Effector CD8-positive, alpha-beta T cell (primary cell): ENCODE results near the gene CFAP65.

Experiments used
- DNase-seq: peaks from one replicate; lab custom pipeline; 2025; lab: John Stamatoyannopoulos, UW
- total RNA-seq, 4 experiments: gene quantifications; one replicate each; lab custom pipeline; 2026; lab: John Stamatoyannopoulos, UW

Gene CFAP65, protein sequence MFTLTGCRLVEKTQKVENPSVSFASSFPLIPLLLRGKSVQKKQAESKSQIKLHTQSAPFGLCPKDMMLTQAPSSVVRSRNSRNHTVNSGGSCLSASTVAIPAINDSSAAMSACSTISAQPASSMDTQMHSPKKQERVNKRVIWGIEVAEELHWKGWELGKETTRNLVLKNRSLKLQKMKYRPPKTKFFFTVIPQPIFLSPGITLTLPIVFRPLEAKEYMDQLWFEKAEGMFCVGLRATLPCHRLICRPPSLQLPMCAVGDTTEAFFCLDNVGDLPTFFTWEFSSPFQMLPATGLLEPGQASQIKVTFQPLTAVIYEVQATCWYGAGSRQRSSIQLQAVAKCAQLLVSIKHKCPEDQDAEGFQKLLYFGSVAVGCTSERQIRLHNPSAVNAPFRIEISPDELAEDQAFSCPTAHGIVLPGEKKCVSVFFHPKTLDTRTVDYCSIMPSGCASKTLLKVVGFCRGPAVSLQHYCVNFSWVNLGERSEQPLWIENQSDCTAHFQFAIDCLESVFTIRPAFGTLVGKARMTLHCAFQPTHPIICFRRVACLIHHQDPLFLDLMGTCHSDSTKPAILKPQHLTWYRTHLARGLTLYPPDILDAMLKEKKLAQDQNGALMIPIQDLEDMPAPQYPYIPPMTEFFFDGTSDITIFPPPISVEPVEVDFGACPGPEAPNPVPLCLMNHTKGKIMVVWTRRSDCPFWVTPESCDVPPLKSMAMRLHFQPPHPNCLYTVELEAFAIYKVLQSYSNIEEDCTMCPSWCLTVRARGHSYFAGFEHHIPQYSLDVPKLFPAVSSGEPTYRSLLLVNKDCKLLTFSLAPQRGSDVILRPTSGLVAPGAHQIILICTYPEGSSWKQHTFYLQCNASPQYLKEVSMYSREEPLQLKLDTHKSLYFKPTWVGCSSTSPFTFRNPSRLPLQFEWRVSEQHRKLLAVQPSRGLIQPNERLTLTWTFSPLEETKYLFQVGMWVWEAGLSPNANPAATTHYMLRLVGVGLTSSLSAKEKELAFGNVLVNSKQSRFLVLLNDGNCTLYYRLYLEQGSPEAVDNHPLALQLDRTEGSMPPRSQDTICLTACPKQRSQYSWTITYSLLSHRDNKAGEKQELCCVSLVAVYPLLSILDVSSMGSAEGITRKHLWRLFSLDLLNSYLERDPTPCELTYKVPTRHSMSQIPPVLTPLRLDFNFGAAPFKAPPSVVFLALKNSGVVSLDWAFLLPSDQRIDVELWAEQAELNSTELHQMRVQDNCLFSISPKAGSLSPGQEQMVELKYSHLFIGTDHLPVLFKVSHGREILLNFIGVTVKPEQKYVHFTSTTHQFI (N-terminal part only)
- total RNA-seq = 0 to 0.35 (median 0.06) reads per million in 4 experiments

GRCh38 chr2:219041252-219041651, at the start of gene CFAP65:
TSS of gene CFAP65 (minus strand) at chr2:219041516. CDS start at chr2:219039048, 2,468 bp downstream.
- no peak for DNase-seq

DNA sequence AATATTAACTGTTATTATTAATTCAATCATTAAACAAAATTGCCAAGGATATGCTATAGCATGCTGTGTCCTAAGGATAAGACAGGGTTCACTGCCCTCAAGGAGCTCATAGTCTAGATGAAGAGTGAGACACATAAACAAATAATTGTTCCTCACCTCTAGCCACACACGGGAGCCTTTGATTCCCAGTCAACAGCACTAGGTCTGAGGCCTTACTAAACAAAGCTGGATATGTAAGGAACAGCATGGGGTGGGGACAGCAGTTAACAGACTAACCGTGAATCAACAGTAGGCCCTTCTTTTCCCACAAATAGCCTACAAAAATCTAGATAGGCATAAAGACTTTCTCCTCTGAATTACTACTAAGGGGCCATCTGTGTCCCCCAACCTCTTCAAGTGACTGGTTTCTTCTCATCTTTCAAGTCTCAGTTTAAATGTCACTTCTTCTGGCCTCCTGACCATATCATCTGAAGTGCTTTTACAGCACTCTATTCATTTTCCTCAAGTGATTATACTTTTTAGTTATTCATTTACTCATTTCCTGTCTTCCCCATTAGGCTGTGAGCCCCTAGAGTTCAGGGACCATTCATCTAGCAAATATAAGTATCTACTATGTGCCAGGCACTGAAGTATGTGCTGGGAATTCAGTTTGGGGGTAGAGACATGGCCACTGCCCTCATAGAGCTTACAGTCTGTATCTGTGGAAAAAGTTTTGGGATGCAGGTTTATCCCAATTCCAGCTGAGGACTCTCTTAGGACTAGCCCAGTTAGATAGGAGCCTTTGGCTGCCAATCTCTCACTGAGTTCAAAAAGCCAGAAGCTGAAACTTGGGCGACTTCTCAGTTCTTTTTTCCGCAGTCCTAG, 49.4 kb upstream of the CFAP65 start:
- no peak for DNase-seq

DNA sequence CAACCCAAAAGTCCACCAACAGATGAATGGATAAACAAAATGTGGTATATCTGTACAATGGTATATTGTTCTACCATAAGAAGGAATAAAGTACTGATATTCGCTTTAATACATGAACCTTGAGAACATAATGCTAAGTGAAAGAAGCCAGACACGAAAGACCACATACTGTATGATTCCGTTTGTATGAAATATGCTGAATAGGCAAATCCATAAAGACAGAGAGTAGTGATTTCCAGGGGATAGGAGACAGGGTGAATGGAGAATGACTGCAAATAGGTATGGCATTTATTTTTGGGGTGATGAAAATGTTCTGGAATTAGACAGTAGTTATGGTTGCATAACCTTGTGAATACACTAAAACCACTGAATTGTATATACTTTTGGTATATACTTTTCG, 48.0 kb upstream of the CFAP65 start:
- no peak for DNase-seq

- DNase-seq = no peak
These were observed 46.5 kb upstream of the CFAP65 start for GRCh38 chr2:219087848-219088247.

- no peak for DNase-seq
These were observed 46.0 kb upstream of the CFAP65 start for GRCh38 chr2:219087361-219087760.

- no peak for DNase-seq
These were observed 44.9 kb upstream of the CFAP65 start for GRCh38 chr2:219086196-219086595.

DNA sequence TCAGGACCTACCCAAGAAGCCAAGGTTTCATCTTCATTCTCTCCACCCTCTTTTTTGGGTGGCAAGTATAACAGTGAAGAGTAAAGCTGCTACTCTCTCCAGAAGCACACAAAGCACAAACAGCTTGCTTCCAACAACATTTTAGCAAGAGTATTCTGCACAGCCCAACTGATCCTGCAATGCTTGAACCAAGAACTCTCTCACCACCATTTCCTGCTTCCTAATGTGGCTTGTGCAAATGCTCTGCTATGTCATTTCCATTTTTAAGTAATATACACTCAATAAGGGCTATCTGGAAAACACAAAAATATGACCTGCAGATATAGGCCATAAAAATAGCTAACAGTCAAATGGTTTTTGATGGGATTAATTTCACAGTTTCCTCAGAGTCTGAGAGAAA, 43.5 kb upstream of the CFAP65 start:
- DNase-seq = no peak

- DNase-seq = no peak
These were observed 41.1 kb upstream of the CFAP65 start for GRCh38 chr2:219082332-219082958.

- no peak for DNase-seq
These were observed 40.5 kb upstream of the CFAP65 start for GRCh38 chr2:219081701-219082331.

DNA sequence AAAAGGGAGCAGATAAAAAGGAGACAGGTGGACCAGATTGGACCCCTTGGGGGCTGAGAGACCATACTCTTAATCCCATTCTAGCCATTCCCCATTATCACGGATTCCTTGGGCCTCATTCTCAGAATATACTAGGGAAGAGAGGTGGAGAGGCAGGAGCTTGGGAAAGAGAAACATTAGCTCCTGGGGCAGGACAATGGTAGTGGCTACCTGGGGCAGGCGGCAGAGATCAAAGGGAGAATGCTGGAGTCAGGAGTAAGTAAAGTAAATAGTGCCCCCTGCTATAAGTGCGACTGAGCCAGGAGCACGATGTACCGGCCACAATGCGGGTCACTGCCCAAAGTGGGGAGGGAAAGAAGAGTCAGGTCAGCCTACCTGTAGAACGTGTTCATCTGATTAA, 39.8 kb upstream of the CFAP65 start:
- no peak for DNase-seq

GRCh38 chr2:219079417-219079816, 38.1 kb upstream of the CFAP65 start:
- DNase-seq = no peak

DNA sequence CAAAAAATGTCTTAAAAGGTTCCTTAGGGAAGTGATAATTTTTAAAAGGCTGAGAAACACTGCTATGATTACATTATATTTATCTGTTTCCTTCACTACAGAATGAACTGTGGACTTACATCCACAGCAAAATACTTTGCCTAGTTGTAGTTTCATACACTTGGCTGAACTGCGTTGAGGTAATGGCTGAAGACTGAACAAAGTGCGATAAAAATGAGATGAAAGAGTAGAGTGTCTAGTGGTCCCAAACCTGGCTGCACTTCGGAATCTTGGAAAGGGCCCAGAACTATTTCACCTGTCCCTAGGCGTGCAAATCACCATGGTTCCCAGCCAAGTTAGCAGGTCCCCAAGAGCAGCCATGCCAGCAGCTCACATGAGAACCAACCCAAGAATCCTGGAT, 37.6 kb upstream of the CFAP65 start:
- no peak for DNase-seq

GRCh38 chr2:219078126-219078525, 36.8 kb upstream of the CFAP65 start:
- no peak for DNase-seq

GRCh38 chr2:219076253-219076652, 34.9 kb upstream of the CFAP65 start:
- DNase-seq = no peak

DNA sequence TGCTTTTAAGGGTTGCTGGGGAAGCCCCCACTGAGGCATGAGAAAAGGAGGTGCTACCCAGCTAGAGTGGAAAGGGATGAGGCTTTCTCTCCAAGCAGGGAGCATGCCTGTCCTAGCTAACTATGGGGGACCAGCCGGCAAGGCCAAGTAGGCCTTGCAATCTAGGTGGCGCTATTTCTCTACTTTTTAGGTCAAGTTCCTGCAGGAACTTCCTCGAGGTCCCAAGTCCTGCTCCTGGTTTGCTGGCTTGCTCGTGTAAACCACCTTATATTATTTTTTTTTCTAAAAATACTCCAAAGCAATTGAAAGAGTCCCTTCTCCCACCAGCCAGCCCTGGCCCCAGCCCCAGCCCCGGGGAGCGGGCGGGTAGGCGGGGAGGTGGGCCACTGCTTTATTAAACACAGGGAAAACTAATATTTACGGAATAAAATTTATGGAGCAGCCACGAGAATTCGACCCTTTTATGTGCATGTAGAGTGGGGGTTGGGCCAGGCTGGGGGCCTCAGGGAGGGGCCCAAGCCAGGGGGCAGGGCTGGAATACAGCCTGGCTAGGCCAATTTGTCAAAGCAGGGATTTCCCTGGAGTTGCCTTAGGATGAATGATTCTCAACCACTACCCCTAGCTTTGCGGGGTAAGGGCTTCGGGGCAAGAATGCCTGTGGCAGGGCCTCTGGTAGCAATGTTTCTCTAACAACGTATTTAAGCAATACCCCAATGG, 32.3 kb upstream of the CFAP65 start:
- no peak for DNase-seq

GRCh38 chr2:219072741-219073250, 31.5 kb upstream of the CFAP65 start:
- no peak for DNase-seq

- no peak for DNase-seq
These were observed 30.0 kb upstream of the CFAP65 start for GRCh38 chr2:219071131-219071816.

- no peak for DNase-seq
These were observed 24.2 kb upstream of the CFAP65 start for GRCh38 chr2:219065484-219065883.

DNA sequence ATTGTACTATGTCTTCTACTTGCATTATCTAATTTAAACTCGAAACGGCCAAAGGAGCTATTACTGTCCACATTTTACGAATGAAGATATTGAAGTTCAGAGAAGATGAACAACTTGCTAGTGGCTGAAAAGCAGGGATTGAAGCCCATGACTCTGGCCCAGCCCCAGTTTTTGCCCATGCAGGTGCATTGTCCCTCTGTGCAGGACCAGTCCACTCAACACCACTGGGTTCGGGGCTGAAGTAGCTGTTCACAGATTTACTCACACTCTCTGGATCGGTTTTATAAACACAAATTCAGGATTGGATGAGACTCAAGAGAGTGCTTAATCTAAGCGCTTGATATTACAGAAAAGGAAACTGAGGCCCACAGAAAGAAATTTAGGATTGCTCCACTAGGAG, 20.8 kb upstream of the CFAP65 start:
- no peak for DNase-seq
